GM06990 (cell line): Measurements from ENCODE around the gene EIF4H.

ENCODE experiments used
- DNase-seq: peaks from one replicate; pipeline ENCODE4 v3.0.0-alpha.2; 2011; ENCODE audit not compliant: insufficient read length; ENCODE audit errors: extremely low read depth
- H3K27me3 ChIP-seq: replicated peaks from 2 replicates; pipeline ENCODE4 v1.6.0; 2011; ENCODE audit warnings: low read length; ENCODE audit not compliant: control insufficient read depth, insufficient read depth
- H3K36me3 ChIP-seq: 2 replicates; pipeline ENCODE4 v1.5.1; 2011; ENCODE audit warnings: low read length; ENCODE audit not compliant: control insufficient read depth, insufficient read depth
- H3K4me3 ChIP-seq: replicated peaks from 2 replicates; pipeline ENCODE4 v1.5.1; 2011; ENCODE audit warnings: low read depth, mild to moderate bottlenecking, control low read depth, low read length
- TF ChIP-seq, protein P1 (sequence below): IDR thresholded peaks from 2 replicates; pipeline ENCODE4 v1.5.1; 2011; ENCODE audit warnings: low read length, control low read depth, mild to moderate bottlenecking, inconsistent platforms; ENCODE audit not compliant: insufficient read depth, poor library complexity, severe bottlenecking

Gene EIF4H

GRCh38 chr7:74182453-74183090, 8.4 kb downstream of the EIF4H start:
- H3K36me3 ChIP-seq = peaks cover 11% of the 10 kb centered on the region

DNA sequence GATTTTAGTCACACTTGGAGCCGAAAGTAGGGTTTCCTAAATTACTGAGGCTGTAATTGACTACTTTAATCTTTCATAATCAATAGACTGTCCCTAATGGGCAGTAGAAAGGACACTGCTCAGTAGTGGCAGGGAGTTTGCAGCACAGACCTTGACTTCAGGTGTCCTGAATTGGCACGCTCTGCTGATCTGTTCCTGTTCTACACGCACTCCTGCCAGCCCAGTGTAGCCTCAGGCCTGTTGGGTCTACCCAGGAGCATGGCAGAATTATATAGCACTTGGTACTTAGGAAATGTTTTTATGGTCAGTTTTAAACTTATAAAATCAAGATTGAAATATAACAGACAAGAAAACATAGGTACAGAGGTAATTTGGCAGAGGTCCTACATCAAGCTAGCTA, 9.0 kb downstream of the EIF4H start:
- Histone ChIP-seq H3K4me3 (no peak overlapping the region), H3K27me3 (no peaks in the 10 kb centered on the region), H3K36me3 (peaks cover 11% of the 10 kb centered on the region)
- no peak for DNase-seq
- TF ChIP-seq, protein P1, sequence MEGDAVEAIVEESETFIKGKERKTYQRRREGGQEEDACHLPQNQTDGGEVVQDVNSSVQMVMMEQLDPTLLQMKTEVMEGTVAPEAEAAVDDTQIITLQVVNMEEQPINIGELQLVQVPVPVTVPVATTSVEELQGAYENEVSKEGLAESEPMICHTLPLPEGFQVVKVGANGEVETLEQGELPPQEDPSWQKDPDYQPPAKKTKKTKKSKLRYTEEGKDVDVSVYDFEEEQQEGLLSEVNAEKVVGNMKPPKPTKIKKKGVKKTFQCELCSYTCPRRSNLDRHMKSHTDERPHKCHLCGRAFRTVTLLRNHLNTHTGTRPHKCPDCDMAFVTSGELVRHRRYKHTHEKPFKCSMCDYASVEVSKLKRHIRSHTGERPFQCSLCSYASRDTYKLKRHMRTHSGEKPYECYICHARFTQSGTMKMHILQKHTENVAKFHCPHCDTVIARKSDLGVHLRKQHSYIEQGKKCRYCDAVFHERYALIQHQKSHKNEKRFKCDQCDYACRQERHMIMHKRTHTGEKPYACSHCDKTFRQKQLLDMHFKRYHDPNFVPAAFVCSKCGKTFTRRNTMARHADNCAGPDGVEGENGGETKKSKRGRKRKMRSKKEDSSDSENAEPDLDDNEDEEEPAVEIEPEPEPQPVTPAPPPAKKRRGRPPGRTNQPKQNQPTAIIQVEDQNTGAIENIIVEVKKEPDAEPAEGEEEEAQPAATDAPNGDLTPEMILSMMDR = no peak

More at GRCh38 chr7:74182453-74183090, 8.4 kb downstream of the EIF4H start:
- no peak for DNase-seq
- H3K4me3 ChIP-seq = no peak overlapping the region
- H3K27me3 ChIP-seq = no peaks in the 10 kb centered on the region
- TF ChIP-seq, protein P1 = no peak

- DNase-seq = no peak
- H3K36me3 ChIP-seq = peaks cover 16% of the 10 kb centered on the region
- TF ChIP-seq, protein P1 = peak; percentile 66
Measured at GRCh38 chr7:74183653-74184450, 9.7 kb downstream of the EIF4H start.

DNA sequence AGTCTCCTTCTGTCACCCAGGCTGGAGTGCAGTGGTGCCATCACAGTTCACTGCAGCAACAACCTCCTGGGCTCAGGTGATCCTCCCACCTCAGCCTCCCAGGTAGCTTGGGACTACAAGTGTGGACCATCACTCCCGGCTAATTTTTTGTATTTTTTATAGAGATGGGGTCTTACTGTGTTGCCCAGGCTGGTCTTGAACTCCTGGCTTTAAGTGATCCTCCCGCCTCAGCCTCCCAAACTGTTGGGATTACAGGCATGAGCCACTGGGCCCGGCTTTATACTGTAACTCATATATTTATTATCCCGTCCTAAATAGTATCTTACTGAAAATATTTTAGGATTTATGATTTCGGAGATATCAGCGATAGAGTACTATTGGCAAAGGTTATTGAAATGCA, 10.9 kb downstream of the EIF4H start:
- peaks cover 19% of the 10 kb centered on the region for H3K36me3 ChIP-seq
- TF ChIP-seq, protein P1 = no peak

More at GRCh38 chr7:74183653-74184450, 9.7 kb downstream of the EIF4H start:
- H3K27me3 ChIP-seq = no peaks in the 10 kb centered on the region
- no peak overlapping the region for H3K4me3 ChIP-seq

GRCh38 chr7:74185636-74186035, 11.5 kb downstream of the EIF4H start:
- no peak overlapping the region for H3K4me3 ChIP-seq
- no peaks in the 10 kb centered on the region for H3K27me3 ChIP-seq
- no peak for DNase-seq
- TF ChIP-seq, protein P1 = no peak
- H3K36me3 ChIP-seq = peaks cover 23% of the 10 kb centered on the region

More for the DNA sequence above, 10.9 kb downstream of the EIF4H start:
- no peak for DNase-seq
- Histone ChIP-seq H3K4me3 (no peak overlapping the region), H3K27me3 (no peaks in the 10 kb centered on the region)
